GM18858 (cell line): ENCODE data around the gene C1orf167.

Experiments used
- ATAC-seq: cut with Tn5 transposase; IDR thresholded peaks from one replicate; pipeline ENCODE4 v1.9.1; 2021; ENCODE audit not compliant: unreplicated experiment

The C1orf167 gene

DNA sequence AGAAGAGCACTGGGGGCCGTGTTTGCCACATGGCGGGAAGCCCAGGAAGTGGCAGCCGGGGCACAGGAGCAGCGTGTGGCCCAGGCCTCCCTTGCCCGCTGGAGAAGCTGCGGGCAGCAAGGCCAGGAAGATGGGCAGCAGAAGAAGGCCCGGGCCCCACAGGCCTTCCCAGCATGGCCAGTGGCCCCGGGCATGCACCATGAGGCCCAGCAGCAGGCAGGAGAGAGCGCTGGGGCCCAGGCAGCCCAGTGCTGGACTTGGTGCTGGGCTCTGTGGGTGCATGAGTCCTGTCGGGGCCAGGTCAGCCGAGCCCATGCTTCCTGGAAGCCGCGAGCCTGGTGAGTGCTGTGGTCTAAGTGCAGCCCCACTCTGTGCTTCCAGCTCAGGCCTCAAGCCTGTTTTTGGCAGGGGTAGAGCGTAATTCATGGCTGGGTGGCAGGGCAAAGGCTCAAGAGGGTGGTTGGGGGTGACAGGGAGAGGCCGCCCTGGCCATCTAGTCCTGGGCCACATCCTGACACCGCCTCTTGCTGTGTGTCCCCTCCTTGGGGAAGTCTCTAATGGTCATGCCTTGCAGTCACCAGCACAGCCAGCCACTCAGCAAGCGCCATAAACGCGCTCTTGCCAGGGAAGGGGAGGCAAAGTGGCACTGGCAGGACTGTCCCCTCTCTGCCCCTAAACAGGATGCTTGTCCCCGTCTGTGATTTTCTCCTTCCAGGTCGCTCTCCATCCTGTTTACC is 22.4 kb downstream of the C1orf167 start:
- ATAC-seq, result no peak

DNA sequence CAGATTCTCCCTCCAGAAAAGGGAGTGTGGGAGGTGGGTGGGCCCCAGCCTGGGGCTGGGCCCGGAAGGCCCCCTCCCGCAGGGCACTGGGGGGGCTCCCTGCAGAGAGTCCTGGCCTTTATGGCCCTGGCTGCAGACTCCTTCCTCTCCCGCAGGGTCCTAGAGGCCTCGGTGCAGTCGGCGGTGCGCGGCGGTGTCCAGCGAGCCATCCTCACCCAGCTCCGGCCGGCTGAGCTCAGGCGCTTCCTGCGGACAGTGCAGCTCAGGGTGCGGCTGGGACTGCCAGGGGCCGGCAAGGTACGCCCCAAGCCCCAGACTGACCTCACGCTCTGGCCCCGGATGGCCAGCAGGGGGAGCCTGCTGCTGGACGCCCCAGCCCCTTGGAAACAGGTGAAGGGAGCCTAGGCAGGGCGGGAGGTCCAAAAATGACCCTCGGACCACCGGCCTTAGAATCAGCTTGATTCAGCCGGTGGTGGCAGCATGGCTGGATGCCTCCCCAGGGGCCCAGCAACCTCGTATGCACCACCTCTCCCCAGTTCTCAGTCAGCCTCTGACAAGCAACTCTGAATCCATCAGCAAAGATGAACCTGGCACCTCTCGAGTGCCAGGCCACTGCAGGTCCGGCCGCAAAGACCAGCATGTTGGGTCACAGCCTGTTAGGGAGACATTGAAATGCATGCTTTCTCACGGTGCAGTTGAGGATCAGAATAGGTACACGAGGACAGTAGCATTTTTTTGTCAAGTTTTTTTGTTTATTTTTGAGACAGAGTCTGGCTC is 23.2 kb downstream of the C1orf167 start:
- ATAC-seq, result no peak

DNA sequence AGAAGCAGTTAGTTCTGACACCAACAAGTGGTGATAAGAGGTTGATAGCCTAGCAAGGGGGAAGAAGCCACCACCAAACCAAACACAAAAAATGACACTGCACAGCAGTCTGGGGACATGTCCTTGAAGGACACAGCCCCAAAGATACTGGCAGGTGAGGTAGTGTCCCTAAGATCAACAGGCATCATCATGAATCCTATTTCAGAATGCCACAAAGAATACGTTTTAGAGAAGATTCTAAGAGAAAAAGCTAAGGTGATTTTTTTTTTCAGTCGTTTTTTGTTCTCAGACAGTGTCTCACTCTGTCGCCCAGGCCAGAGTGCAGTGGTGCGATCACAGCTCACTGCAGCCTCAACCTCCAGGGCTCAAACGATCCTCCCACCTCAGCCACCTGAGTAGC is 24.2 kb downstream of the C1orf167 start:
- ATAC-seq, result no peak

DNA sequence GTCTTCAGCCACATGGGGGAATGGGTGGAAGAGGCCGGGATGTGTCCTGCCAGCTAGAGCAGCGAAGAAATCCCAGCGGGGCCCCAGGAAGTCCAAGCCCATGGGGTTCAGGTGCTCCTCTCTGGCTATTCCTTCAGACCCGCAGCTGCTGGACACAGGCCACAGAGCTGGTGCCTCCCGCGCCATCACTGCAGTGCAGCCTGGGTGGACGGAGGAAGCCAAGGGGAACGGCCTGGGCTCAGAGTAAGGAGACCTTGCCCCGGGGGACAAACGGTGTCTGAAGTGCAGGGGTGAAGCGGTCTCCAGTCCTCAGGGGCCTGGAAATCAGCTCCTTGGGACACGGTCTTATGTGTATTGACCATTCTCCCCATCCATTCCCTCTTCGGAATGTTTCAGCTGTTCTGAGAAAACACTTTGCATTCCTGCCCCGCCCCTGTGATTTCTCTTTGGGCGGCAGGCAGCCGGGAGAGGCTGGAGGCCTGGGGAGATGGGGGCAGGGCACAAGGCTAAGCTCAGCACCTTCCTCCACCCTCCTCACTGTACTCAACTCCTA is 25.3 kb downstream of the C1orf167 start:
- ATAC-seq, result no peak

DNA sequence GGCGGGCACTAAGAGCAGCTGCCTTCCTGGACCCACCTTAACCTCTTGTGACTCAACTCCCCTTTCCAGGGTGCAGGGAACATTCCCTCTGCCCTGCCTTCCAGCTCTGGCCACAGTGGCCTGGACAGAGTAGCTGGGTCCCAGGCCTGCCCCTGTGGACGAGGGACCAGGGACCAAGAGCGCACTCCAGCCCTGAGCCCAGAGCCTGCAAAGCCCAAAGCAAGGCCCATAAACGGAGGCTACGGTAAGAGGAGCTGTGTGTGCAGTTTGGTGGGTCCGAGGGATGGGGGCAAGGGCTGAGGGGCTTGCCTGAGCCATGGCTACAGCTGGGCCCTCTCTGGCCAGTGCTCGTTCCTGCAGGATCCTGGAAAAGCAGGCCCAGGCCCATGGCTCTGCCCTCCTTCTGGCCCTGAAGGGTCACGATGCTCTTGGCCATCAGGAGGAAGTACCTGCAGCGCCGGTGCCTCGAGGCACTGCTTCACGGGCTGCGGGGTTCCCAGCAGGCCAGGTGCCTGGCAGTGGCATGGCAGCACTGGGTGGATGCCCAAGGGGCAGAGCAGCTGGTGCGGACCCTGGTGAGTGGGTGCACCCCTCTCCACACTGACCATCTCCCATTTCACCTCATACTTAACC is 25.9 kb downstream of the C1orf167 start:
- no peak for ATAC-seq

DNA sequence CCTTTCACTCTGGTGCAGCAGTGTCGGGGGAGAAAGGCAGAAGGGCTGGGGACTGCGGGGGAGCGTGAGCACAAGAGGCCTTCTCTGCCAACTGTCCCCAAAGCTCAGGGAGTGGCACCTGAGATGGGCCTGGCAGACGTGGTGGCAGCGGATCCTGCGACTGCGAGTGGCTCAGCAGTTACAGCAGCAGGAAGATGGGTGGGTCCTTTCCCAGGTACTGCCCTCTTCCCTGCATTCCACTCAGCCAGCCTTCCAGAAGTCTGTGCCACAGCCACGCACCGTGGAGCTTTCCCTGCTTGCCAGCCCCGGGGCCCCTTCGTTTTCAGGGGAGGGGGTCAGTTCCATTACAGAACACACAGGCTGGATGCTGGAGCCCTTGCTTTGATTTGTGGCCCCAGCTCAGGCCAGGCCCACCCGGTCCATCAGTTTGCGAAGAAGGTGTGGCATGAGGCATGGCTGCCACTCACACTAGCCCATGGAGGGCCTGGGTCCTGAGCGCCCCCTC is 26.6 kb downstream of the C1orf167 start:
- no peak for ATAC-seq

DNA sequence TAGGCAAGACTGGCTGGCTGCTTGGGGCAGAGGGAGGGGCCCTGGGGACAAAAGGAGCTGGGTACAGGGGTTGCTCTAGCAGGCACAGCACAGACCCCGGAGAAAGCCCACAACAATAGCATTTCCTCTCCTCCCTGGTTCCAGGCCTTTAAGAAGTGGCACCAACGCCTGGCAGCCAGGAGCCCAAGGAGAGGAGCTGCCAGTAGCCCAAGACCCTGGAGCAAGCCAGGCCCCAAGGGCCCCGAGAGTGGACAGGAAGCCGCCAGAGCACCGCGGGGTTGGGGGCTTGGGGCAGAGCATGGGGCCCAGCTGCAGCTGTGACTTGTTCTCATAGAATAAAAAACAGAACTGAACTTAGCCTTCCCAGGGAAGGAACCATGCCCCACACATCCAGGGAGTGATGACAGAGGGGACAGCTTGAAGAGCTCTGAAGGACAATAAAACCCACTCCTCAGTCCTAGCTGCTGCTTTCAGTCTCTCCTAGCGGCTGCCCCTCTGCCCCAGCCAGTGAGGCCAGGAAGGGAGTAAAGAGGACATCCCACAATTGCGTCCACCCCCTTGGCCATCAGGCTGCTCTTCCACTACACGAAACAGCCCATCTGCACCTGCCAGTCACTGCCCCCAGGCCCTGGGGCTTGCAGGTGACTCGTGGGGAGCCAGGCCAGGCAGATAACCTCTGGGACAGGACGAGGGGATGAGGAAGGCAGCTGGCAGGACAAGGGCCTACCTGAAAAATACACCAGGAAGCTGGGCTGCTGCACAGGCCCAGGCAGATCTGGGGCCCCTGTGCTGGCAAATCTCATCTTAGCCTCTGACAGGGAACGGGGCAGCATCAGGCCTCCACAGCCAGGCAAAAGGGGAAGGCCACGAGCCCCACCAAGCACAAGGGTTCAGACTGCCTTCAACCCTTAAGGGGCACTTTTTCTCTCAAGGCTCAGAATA is 27.4 kb downstream of the C1orf167 start:
- no peak for ATAC-seq

DNA sequence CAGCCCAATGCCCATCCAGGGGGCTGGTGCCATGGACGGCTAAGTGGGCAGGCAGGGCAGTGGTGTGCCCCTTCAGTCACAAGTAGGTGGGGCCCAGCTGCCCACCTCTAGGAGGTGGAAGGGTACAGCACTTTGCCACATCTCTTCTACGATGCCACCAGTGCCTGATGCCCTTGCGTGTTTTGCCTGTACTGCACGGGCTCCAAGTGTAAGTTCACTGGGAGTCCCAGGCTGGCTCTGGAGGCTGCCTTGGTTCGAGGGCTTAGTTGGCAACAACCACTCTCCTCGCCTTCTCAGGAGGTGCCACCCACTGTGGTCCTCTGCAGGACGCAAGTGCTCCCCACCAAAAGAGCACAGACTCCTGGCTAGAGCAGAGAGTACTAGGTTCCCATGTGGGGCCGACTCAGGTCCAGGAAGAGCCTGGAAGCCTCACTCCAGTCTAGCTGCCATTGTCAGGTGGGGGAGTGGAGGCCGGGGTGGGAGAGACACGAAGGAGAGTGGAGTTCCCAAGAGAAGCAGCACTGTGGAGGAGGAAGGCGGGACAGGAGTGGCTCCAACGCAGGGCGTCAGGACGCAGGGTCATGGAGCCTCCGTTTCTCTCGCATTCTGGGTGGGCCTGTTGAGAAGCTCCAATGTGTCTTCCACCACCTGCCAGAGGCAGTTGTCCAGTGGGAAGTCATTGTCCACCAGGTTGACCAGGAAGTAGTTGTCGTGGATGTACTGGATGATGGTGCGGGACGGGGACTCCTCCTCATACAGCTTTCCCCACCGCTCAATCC is 28.3 kb downstream of the C1orf167 start:
- no peak for ATAC-seq

DNA sequence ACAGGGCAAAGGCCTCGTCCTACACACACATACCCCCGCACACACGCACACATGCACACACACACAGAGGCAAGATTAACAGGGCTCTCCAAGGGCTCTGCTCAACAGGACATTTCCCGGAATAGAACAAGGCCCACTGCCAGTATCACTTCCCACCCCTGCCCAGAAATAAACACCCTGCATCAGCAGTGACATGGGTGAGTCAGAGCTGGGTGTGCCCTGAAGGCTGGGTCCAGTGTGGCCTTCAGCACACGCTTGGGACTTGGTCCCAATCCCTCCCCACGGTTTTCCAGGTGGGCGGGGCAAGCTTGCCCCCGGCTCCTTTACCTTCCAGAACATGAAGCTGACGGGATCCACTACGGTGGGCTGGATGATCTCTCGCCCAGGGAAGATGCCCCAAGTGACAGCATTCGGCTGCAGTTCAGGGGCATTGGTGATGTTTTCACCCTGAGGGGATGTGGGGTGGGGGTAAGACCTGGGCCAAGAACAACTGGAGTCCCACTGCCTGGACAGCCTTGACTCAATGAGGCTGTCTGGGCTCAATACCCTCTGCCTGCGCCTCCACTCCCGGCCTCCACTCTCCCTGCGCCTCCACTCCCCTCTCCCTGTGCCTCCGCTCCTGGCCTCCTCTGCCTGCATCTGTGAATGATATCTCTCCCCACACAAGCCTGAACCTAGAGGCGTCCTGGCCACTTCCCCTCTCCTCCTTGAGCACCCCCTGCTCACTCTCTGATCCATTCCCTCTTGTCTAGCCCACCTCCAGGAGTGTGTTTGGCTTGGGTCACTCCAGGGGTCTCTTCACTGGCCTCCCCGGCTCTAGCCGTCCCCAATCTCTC is 29.1 kb downstream of the C1orf167 start:
- no peak for ATAC-seq

DNA sequence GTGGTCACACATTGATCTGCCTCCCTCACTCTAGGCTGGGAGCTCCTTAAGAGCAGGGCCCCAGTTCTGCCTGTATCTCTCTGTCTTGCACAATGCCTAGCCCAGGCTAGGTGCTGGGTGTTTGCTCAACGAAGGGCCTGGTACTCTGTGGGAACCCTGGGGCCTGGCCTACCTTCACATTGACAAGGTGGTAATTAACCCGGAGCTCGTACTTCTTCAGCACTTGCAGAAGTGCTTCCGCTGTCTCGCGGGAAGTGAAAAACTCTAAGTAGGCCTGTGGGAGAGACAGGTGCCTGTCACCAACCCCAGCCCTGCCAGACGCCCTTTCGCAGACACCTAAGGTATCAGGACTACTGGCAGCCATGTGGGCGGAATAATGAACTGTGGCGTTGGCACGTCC is 30.1 kb downstream of the C1orf167 start:
- no peak for ATAC-seq

DNA sequence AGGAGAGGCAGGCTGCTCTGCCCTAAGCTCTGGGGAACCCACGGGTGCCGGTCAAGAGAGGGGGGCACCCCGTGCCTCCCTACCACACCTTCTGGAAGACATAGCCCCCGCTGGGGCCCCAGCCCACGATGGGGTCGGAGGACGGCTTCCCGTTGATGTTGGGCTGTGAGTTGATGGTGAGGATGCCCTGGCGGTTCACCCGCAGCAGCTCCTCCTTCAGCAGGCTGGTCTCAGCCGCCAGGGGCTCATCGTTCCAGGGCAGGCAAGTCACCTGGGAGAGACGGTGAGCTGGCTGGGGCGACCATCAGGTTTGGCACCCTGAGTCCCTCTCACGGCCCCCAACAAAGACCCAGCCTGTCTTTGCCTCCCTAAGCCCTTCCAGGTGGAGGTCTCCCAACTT is 31.8 kb downstream of the C1orf167 start:
- ATAC-seq, result no peak

DNA sequence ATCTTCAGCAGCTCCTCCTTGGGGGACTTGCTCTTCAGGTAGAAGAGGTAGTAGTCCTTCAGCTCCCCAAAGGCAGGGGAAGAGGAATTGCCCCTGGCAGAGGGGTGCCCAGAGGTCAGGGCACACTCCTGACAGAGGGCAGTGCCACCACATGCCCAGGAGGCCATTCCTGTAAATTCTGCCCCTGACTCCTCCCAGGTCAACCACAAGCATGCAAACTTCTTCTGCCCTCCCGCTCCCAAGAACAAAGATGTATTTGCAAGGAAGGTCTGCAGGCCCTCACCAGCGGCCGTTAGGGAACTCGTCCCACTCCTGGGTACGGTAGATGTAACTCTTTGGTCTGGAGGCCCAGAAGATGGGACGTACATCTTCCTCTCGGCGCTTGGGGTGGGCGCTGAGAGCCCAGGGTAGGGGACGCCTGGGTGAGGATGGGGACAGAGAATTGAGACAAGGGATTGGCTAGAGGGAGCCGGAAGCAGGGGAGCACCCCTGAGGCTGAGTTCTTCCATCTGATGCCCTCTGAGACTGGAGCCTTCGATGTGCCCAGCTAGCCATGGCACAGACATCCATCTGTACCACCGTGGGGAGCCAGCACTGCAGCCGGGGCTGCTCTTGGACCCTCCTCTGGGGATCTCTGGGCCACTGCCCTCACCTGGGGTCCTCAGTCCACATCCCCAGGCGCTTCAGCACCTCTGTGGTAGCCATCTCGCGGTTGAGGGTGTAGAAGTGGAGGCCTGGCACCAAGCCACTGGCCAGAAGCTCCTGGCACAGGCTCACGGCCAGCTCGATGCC is 32.6 kb downstream of the C1orf167 start:
- ATAC-seq, result no peak

DNA sequence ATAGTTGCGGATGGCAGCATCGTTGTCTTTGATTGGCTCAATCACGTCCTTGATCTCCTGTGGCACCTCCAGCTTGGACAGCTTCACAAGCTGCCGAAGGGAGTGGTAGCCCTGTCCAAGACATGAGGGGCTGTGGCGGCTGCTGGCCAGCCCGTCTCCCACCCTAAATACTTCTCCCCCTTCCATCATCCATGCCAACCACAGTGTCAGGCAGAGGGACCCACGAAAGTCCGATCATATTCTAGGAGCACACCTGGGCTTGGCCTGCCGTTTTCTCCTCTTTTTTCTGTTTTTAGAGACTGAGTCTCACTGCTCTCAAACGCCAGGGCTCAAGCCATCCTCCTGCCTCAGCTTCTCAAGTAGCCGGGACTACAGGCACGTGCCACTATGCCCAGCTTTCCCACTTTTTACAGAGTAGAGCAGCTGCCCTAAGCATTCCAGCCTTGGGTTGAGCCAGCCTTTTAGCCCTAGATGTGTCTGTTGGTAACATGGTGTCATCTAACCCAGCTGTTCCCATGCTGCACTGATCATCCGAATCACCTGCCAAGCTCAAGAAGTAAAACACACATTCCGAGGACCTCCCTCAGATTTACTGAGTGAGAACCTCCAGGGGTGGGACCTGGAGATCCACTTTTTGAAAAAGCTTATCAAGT is 33.4 kb downstream of the C1orf167 start:
- ATAC-seq, result no peak

DNA sequence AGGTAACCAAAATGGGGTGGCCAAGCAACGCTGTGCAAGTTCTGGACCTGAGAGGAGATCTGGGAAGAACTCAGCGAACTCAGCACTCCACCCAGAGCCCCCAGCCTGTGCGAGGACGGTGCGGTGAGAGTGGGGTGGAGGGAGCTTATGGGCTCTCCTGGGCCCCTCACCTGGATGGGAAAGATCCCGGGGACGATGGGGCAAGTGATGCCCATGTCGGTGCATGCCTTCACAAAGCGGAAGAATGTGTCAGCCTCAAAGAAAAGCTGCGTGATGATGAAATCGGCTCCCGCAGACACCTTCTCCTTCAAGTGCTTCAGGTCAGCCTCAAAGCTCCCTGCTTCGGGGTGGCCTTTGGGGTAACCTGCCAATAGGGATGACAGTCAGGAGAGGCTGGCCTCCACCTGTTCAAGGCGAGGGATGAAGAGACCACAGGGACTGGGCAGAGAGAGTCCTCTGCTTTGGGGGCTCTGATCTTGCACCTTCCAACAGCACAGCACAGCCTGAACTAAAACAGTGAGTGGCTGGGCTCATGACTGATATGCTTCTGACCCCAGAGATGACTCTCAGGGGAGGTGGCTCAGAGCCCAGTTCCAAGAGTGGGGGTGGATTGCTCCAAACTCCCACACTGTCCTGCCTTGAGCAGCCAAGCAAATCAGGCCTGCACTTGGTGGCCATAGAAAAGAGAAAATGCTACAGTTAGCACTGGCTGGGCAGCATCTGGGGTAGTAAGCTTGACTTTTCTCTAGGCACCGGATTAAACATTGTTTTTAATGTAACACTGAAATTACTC is 34.2 kb downstream of the C1orf167 start:
- ATAC-seq, result no peak

DNA sequence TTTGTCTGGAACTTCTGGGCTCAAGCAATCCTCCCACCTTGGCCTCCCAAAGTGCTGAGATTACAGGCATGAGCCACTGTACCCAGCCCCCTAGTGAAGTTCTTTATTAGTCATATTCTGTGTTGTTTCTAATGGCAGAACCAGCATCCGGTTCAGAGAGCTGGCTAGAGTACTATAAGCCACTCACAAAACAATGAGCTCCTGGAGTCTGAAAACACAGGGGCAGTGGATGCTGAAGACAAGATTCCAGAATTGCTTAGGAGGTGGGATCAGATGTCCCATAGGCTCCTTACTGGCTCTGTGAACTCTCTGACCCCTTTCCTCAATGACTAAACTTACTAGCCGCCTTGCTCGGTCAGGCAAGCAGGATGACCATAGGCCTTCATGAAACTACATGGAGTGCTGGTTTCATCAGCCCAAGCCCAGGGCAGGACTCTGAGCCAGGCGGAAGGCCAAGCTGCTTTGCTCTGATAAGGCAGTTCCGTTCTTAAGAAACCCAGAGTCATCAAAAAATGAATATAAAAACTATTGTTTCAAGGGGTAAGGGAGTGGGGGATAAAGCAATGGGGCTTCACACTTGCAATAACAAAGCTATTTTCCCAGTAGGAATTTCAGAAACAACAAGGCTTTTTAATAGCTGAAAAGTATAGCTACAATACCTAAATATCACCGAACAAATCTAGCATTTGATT is 35.7 kb downstream of the C1orf167 start:
- no peak for ATAC-seq

DNA sequence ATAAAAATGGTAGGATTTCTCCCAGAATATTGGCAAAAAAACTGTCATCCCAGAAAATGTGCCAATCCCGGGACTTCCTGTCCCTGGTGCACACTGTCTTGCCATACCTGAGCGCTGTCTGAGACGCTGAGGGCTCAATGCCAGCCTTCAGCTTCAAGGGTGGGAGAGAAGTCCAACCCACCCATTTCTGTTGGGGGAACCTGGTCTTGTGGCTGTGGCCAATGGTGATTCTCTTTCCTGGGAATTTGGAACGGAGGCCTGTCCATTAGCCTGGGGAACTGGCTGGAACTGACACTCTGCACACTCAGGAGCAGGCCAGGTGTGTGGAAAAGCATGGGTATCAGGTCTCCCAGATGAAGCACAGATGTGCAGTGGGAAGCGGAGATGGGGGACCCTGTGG is 37.1 kb downstream of the C1orf167 start:
- no peak for ATAC-seq
